Measurements from ENCODE around the gene RNASE8.

Gene RNASE8

GRCh38 chr14:21081521-21082142 lies 24.0 kb downstream of the RNASE8 start:
- TF ChIP-seq ZFX (IDR thresholded peaks at IDR 0.05) = no peak
- TF ChIP-seq CTCF (conservative IDR thresholded peaks at IDR 0.05) = no peak
- no peak overlapping the region for H3K27ac ChIP-seq

GRCh38 chr14:21083565-21084325 lies 26.1 kb downstream of the RNASE8 start:
- H3K27ac ChIP-seq = no peak overlapping the region
- TF ChIP-seq CTCF (conservative IDR thresholded peaks at IDR 0.05) (no peak), ZFX (IDR thresholded peaks at IDR 0.05) (no peak)

GRCh38 chr14:21084396-21084795 lies 26.8 kb downstream of the RNASE8 start:
- TF ChIP-seq CTCF (conservative IDR thresholded peaks at IDR 0.05) (no peak), ZFX (IDR thresholded peaks at IDR 0.05) (no peak)
- H3K27ac ChIP-seq = peak overlapping the region; percentile 51; the same call in 1 of the 2 replicates

GRCh38 chr14:21084998-21085853 lies 27.6 kb downstream of the RNASE8 start:
- TF ChIP-seq ZFX (IDR thresholded peaks at IDR 0.05) (no peak), CTCF (conservative IDR thresholded peaks at IDR 0.05) (no peak)
- H3K27ac ChIP-seq = peak overlapping the region; percentile 51

- TF ChIP-seq CTCF (conservative IDR thresholded peaks at IDR 0.05) (no peak), ZFX (IDR thresholded peaks at IDR 0.05) (no peak)
- no peak overlapping the region for H3K27ac ChIP-seq
Observed at GRCh38 chr14:21086908-21087293, 29.3 kb downstream of the RNASE8 start.

- no peak overlapping the region for H3K27ac ChIP-seq
- TF ChIP-seq ZFX (IDR thresholded peaks at IDR 0.05) = no peak
- no peak for TF ChIP-seq CTCF (conservative IDR thresholded peaks at IDR 0.05)
Observed at GRCh38 chr14:21087294-21088091, 29.9 kb downstream of the RNASE8 start.

Data from C4-2B (cell line).